ENCODE measurements around the gene C9orf43.

C9orf43 gene

GRCh38 chr9:113368982-113369854 is 41.3 kb upstream of the C9orf43 start:
- no peak overlapping the region for H3K4me3 ChIP-seq (replicated peaks; ENCODE audit: low read depth, low read length)
- DNase-seq (ENCODE audit: extremely low read depth, insufficient read length): no peak
- peaks cover 9% of the 10 kb centered on the region for H3K36me3 ChIP-seq (ENCODE audit: control insufficient read depth, insufficient read depth, low read length)
- TF ChIP-seq CTCF (IDR thresholded peaks at IDR 0.05; ENCODE audit: insufficient read depth, low read length, poor library complexity, severe bottlenecking): no peak
- no peaks in the 10 kb centered on the region for H3K27me3 ChIP-seq (replicated peaks; ENCODE audit: control insufficient read depth, insufficient read depth, low read length)

GRCh38 chr9:113369855-113370140 is 40.7 kb upstream of the C9orf43 start:
- no peak for TF ChIP-seq CTCF (IDR thresholded peaks at IDR 0.05; ENCODE audit: insufficient read depth, low read length, poor library complexity, severe bottlenecking)
- Histone ChIP-seq H3K4me3 (replicated peaks; ENCODE audit: low read depth, low read length) (no peak overlapping the region), H3K27me3 (replicated peaks; ENCODE audit: control insufficient read depth, insufficient read depth, low read length) (no peaks in the 10 kb centered on the region), H3K36me3 (ENCODE audit: control insufficient read depth, insufficient read depth, low read length) (peaks cover 10% of the 10 kb centered on the region)
- DNase-seq (ENCODE audit: extremely low read depth, insufficient read length): no peak

GRCh38 chr9:113370806-113371325 is 39.7 kb upstream of the C9orf43 start:
- Histone ChIP-seq H3K27me3 (replicated peaks; ENCODE audit: control insufficient read depth, insufficient read depth, low read length) (no peaks in the 10 kb centered on the region), H3K36me3 (ENCODE audit: control insufficient read depth, insufficient read depth, low read length) (peaks cover 10% of the 10 kb centered on the region), H3K4me3 (replicated peaks; ENCODE audit: low read depth, low read length) (no peak overlapping the region)
- no peak for TF ChIP-seq CTCF (IDR thresholded peaks at IDR 0.05; ENCODE audit: insufficient read depth, low read length, poor library complexity, severe bottlenecking)
- no peak for DNase-seq (ENCODE audit: extremely low read depth, insufficient read length)

GRCh38 chr9:113372059-113372458 is 38.5 kb upstream of the C9orf43 start:
- TF ChIP-seq CTCF (IDR thresholded peaks at IDR 0.05; ENCODE audit: insufficient read depth, low read length, poor library complexity, severe bottlenecking): no peak
- no peak for DNase-seq (ENCODE audit: extremely low read depth, insufficient read length)

GRCh38 chr9:113373256-113373655 is 37.3 kb upstream of the C9orf43 start:
- TF ChIP-seq CTCF (IDR thresholded peaks at IDR 0.05; ENCODE audit: insufficient read depth, low read length, poor library complexity, severe bottlenecking): no peak
- no peak overlapping the region for H3K4me3 ChIP-seq (replicated peaks; ENCODE audit: low read depth, low read length)
- DNase-seq (ENCODE audit: extremely low read depth, insufficient read length): no peak
- no peaks in the 10 kb centered on the region for H3K27me3 ChIP-seq (replicated peaks; ENCODE audit: control insufficient read depth, insufficient read depth, low read length)
- H3K36me3 ChIP-seq (ENCODE audit: control insufficient read depth, insufficient read depth, low read length): peaks cover 10% of the 10 kb centered on the region

More at GRCh38 chr9:113372059-113372458, 38.5 kb upstream of the C9orf43 start:
- Histone ChIP-seq H3K36me3 (ENCODE audit: control insufficient read depth, insufficient read depth, low read length) (peaks cover 10% of the 10 kb centered on the region), H3K4me3 (replicated peaks; ENCODE audit: low read depth, low read length) (no peak overlapping the region), H3K27me3 (replicated peaks; ENCODE audit: control insufficient read depth, insufficient read depth, low read length) (no peaks in the 10 kb centered on the region)
